ENCODE measurements around the gene SNORC.

Gene SNORC

GRCh38 chr2:232870018-232870765 is at the start of gene SNORC:
TSS of gene SNORC (plus strand) at chr2:232870264. CDS start at chr2:232870342, 78 bp downstream.
- Histone ChIP-seq H3K27me3 (ENCODE audit: control insufficient read depth, insufficient read depth, low read length) (no peaks in the 10 kb centered on the region), H3K9ac (ENCODE audit: low read length) (no peak within 1 kb of the TSS), H3K27ac (ENCODE audit: low read depth, low read length) (no peak within 1 kb of the TSS)

GRCh38 chr2:232829988-232830387 is 40.1 kb upstream of the SNORC start:
- Histone ChIP-seq H3K36me3 (ENCODE audit: control insufficient read depth, insufficient read depth, low read length) (peaks cover 22% of the 10 kb centered on the region), H3K27me3 (ENCODE audit: control insufficient read depth, insufficient read depth, low read length) (no peaks in the 10 kb centered on the region), H3K9ac (ENCODE audit: low read length) (no peak overlapping the region), H3K27ac (ENCODE audit: low read depth, low read length) (no peak overlapping the region), H3K4me1 (ENCODE audit: control insufficient read depth, insufficient read depth, low read length) (no peaks in the 10 kb centered on the region), H3K4me3 (ENCODE audit: low read length) (no peak overlapping the region)

More at GRCh38 chr2:232870018-232870765, at the start of gene SNORC:
- Histone ChIP-seq H3K4me3 (ENCODE audit: low read length) (no peak within 1 kb of the TSS), H3K4me1 (ENCODE audit: control insufficient read depth, insufficient read depth, low read length) (no peaks in the 10 kb centered on the region), H3K36me3 (ENCODE audit: control insufficient read depth, insufficient read depth, low read length) (no peaks in the 10 kb centered on the region)

- peaks cover 22% of the 10 kb centered on the region for H3K36me3 ChIP-seq (ENCODE audit: control insufficient read depth, insufficient read depth, low read length)
- no peak overlapping the region for H3K9ac ChIP-seq (ENCODE audit: low read length)
Measured at GRCh38 chr2:232831496-232831895, 38.6 kb upstream of the SNORC start.

GRCh38 chr2:232833830-232834229 is 36.2 kb upstream of the SNORC start:
- H3K27ac ChIP-seq (ENCODE audit: low read depth, low read length), result no peak overlapping the region
- no peaks in the 10 kb centered on the region for H3K4me1 ChIP-seq (ENCODE audit: control insufficient read depth, insufficient read depth, low read length)
- no peak overlapping the region for H3K4me3 ChIP-seq (ENCODE audit: low read length)
- peaks cover 29% of the 10 kb centered on the region for H3K36me3 ChIP-seq (ENCODE audit: control insufficient read depth, insufficient read depth, low read length)
- H3K27me3 ChIP-seq (ENCODE audit: control insufficient read depth, insufficient read depth, low read length), result no peaks in the 10 kb centered on the region
- H3K9ac ChIP-seq (ENCODE audit: low read length), result no peak overlapping the region

More at GRCh38 chr2:232831496-232831895, 38.6 kb upstream of the SNORC start:
- H3K27me3 ChIP-seq (ENCODE audit: control insufficient read depth, insufficient read depth, low read length), result no peaks in the 10 kb centered on the region
- no peak overlapping the region for H3K27ac ChIP-seq (ENCODE audit: low read depth, low read length)
- H3K4me1 ChIP-seq (ENCODE audit: control insufficient read depth, insufficient read depth, low read length), result no peaks in the 10 kb centered on the region
- no peak overlapping the region for H3K4me3 ChIP-seq (ENCODE audit: low read length)

- peaks cover 35% of the 10 kb centered on the region for H3K36me3 ChIP-seq (ENCODE audit: control insufficient read depth, insufficient read depth, low read length)
- no peaks in the 10 kb centered on the region for H3K4me1 ChIP-seq (ENCODE audit: control insufficient read depth, insufficient read depth, low read length)
- no peaks in the 10 kb centered on the region for H3K27me3 ChIP-seq (ENCODE audit: control insufficient read depth, insufficient read depth, low read length)
- no peak overlapping the region for H3K9ac ChIP-seq (ENCODE audit: low read length)
- H3K4me3 ChIP-seq (ENCODE audit: low read length), result no peak overlapping the region
- H3K27ac ChIP-seq (ENCODE audit: low read depth, low read length), result no peak overlapping the region
Measured at GRCh38 chr2:232835687-232836208, 34.3 kb upstream of the SNORC start.

GRCh38 chr2:232836934-232837333 is 33.1 kb upstream of the SNORC start:
- H3K27me3 ChIP-seq (ENCODE audit: control insufficient read depth, insufficient read depth, low read length), result no peaks in the 10 kb centered on the region
- no peaks in the 10 kb centered on the region for H3K4me1 ChIP-seq (ENCODE audit: control insufficient read depth, insufficient read depth, low read length)
- no peak overlapping the region for H3K9ac ChIP-seq (ENCODE audit: low read length)
- peaks cover 34% of the 10 kb centered on the region for H3K36me3 ChIP-seq (ENCODE audit: control insufficient read depth, insufficient read depth, low read length)
- no peak overlapping the region for H3K4me3 ChIP-seq (ENCODE audit: low read length)
- no peak overlapping the region for H3K27ac ChIP-seq (ENCODE audit: low read depth, low read length)

- Histone ChIP-seq H3K27ac (ENCODE audit: low read depth, low read length) (no peak overlapping the region), H3K27me3 (ENCODE audit: control insufficient read depth, insufficient read depth, low read length) (no peaks in the 10 kb centered on the region), H3K4me1 (ENCODE audit: control insufficient read depth, insufficient read depth, low read length) (no peaks in the 10 kb centered on the region), H3K36me3 (ENCODE audit: control insufficient read depth, insufficient read depth, low read length) (peaks cover 35% of the 10 kb centered on the region), H3K9ac (ENCODE audit: low read length) (no peak overlapping the region), H3K4me3 (ENCODE audit: low read length) (no peak overlapping the region)
Measured at GRCh38 chr2:232838406-232838874, 31.6 kb upstream of the SNORC start.

- Histone ChIP-seq H3K36me3 (ENCODE audit: control insufficient read depth, insufficient read depth, low read length) (peaks cover 35% of the 10 kb centered on the region), H3K27me3 (ENCODE audit: control insufficient read depth, insufficient read depth, low read length) (no peaks in the 10 kb centered on the region), H3K27ac (ENCODE audit: low read depth, low read length) (no peak overlapping the region), H3K4me1 (ENCODE audit: control insufficient read depth, insufficient read depth, low read length) (no peaks in the 10 kb centered on the region), H3K9ac (ENCODE audit: low read length) (no peak overlapping the region), H3K4me3 (ENCODE audit: low read length) (no peak overlapping the region)
Measured at GRCh38 chr2:232839411-232840079, 30.5 kb upstream of the SNORC start.

GRCh38 chr2:232842689-232843088 is 27.4 kb upstream of the SNORC start:
- Histone ChIP-seq H3K36me3 (ENCODE audit: control insufficient read depth, insufficient read depth, low read length) (peaks cover 34% of the 10 kb centered on the region), H3K27me3 (ENCODE audit: control insufficient read depth, insufficient read depth, low read length) (no peaks in the 10 kb centered on the region), H3K4me3 (ENCODE audit: low read length) (no peak overlapping the region), H3K4me1 (ENCODE audit: control insufficient read depth, insufficient read depth, low read length) (no peaks in the 10 kb centered on the region), H3K27ac (ENCODE audit: low read depth, low read length) (no peak overlapping the region), H3K9ac (ENCODE audit: low read length) (no peak overlapping the region)

- Histone ChIP-seq H3K27me3 (ENCODE audit: control insufficient read depth, insufficient read depth, low read length) (no peaks in the 10 kb centered on the region), H3K4me3 (ENCODE audit: low read length) (no peak overlapping the region), H3K36me3 (ENCODE audit: control insufficient read depth, insufficient read depth, low read length) (peaks cover 36% of the 10 kb centered on the region), H3K4me1 (ENCODE audit: control insufficient read depth, insufficient read depth, low read length) (no peaks in the 10 kb centered on the region), H3K9ac (ENCODE audit: low read length) (no peak overlapping the region), H3K27ac (ENCODE audit: low read depth, low read length) (no peak overlapping the region)
Measured at GRCh38 chr2:232843834-232844233, 26.2 kb upstream of the SNORC start.

GRCh38 chr2:232846055-232846454 is 24.0 kb upstream of the SNORC start:
- Histone ChIP-seq H3K27ac (ENCODE audit: low read depth, low read length) (no peak overlapping the region), H3K4me1 (ENCODE audit: control insufficient read depth, insufficient read depth, low read length) (no peaks in the 10 kb centered on the region), H3K4me3 (ENCODE audit: low read length) (no peak overlapping the region), H3K27me3 (ENCODE audit: control insufficient read depth, insufficient read depth, low read length) (no peaks in the 10 kb centered on the region), H3K36me3 (ENCODE audit: control insufficient read depth, insufficient read depth, low read length) (peaks cover 45% of the 10 kb centered on the region), H3K9ac (ENCODE audit: low read length) (no peak overlapping the region)

GRCh38 chr2:232850039-232850438 is 20.0 kb upstream of the SNORC start:
- no peak overlapping the region for H3K27ac ChIP-seq (ENCODE audit: low read depth, low read length)
- H3K36me3 ChIP-seq (ENCODE audit: control insufficient read depth, insufficient read depth, low read length), result peaks cover 32% of the 10 kb centered on the region
- no peak overlapping the region for H3K9ac ChIP-seq (ENCODE audit: low read length)

More at GRCh38 chr2:232850039-232850438, 20.0 kb upstream of the SNORC start:
- H3K4me3 ChIP-seq (ENCODE audit: low read length), result no peak overlapping the region
- no peaks in the 10 kb centered on the region for H3K27me3 ChIP-seq (ENCODE audit: control insufficient read depth, insufficient read depth, low read length)
- no peaks in the 10 kb centered on the region for H3K4me1 ChIP-seq (ENCODE audit: control insufficient read depth, insufficient read depth, low read length)
